Left colon (tissue), 2 donors: ENCODE measurements around the gene GPR84. TPM values are rescaled to one million over a fixed set of nuclear protein-coding genes. Genes with fewer than 3 reads are reported as not detected.
A peak's percentile ranks its signal among the peaks of the same experiment; 100 is the strongest.

Experiments
- ATAC-seq: fragments of 200-7000 bp; cut with Tn5 transposase; one replicate; pipeline ENCODE4 v1.9.1; 2020; ENCODE audit warnings: mild to moderate bottlenecking, moderate library complexity
- DNase-seq, 2 donors: peaks; one replicate each; pipeline ENCODE4 v3.0.0-alpha.2; 2020
- intact Hi-C, 2 donors: fragments of 100-400 bp; cut with DNase I in 1 of 2; cut with micrococcal nuclease in 1 of 2; formaldehyde crosslinking; loops; one replicate each; pipeline versions ENCODE4 v1.11.2 to v1.14.0; 2022; cut with DNase I, micrococcal nuclease
- total RNA-seq, 2 donors: library from RNA; stranded (reverse); fragmentation: NEBNext Ultra II Directional; extraction: Animal tissue kit (Norgen Biotek cat#: 25700); gene quantifications; one replicate each; pipeline ENCODE4 v1.2.1, GENCODE V29; 2021
- donor health status: DM: no; HTN: no; CAD: no.
- donor health status: DM: yes; HTN: yes; CAD: no.

GPR84 gene
- total RNA-seq, 2 donors from 2014 or later = 0.50 TPM; not detected in 1

DNA sequence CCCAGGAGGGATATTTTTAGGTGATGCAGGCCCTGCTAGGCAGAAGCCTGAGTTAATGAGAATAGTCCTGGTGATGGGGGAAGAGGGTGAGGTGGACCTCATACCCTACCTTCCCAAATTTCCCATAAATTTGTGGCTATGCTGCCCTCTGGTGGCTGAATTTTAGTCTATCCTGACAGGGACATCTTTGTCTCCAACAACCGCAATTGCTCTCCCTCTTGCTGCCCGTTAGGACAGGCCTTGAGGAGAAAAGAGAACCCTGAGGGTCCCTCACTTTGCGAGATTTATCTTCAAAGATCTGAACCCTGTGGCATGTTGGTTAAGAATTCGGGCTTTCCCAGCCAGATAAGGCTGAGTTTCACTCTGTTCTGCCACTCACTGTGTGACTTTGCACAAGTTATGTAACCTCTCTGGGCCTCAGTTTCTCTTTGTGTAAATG, 30.0 kb upstream of the GPR84 start:
- intact Hi-C loops = no loop called here
- DNase-seq (peak in 1 of 2 donors; percentile 58), ATAC-seq (peak; percentile 43)

DNA sequence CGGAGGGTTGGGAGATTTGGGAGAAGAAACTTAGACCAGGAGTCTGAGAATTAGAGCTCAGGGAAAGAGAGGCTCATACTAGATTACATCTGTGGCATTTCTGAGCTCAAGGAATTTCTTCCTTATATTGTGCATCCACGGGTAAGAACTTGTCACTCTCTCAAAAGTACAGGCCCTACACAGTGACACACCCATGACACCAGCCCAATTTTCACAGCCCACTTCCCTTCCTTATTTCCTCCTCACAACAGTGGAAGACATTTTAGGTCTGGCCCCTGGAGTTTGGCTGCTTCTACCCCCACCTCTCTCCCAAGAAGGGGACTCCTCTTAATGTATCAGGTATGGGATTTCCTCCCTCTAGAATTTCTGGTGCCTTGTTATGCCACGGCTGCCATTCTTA, 29.5 kb upstream of the GPR84 start:
- DNase-seq = no peak
- intact Hi-C loops = no loop called here
- no peak for ATAC-seq

DNA sequence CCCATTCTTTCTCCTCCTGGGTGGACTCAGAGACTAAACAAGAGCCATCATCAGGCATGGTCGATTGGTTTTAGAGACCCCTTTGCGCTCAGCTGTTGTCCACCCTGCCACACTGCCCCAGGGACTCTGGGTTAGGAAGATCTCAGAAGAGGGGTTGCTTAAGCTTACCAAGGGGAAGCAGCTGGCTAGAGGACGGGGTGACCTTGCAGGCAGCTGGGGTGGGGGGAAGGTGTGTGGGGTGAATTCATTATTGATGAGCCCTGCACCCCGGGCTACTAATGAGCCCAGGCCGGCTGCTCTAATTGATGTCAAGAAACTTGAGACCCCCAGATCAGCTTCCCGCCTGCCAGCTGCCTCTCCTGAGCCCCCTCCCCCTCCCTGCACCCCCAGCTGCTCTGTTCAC, 28.9 kb upstream of the GPR84 start:
- no peak for DNase-seq
- intact Hi-C loops = no loop called here

DNA sequence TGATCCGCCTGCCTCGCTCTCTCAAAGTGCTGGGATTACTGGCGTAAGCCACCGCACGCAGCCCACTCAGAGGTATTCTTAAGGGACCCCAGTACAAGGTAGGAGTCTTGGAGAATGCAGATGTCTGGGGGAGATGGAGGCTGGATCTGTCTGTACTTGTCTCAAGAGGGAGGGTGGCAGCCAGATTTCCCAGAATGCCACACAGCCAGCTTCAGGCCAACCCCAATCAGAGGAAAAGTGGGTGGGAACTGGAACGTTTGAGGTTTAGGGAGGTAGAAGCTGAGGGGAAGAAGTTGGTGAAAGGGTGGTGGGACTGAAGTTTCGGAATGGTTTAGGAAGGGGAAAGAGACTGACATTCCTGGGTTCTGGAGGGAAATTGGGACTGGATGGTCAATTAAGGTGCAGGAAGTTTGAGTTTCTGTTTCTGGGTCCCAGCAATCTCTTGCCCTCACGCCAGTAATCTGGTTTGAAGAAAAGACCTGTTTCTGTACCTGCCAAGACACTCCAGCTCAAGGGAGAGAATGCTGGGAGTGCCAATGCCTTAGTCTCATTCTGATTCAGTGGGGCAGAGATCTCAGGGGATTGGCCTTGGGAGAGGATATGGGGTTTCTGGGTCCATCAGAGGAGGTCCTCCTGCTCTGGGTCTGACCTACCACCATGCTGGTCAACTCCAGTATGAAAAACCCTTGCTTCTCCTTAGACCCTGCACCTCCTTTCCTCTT, 28.4 kb upstream of the GPR84 start:
- DNase-seq = no peak
- no peak for ATAC-seq
- intact Hi-C loops = no loop called here

More for the DNA sequence above, 28.9 kb upstream of the GPR84 start:
- no peak for ATAC-seq

DNA sequence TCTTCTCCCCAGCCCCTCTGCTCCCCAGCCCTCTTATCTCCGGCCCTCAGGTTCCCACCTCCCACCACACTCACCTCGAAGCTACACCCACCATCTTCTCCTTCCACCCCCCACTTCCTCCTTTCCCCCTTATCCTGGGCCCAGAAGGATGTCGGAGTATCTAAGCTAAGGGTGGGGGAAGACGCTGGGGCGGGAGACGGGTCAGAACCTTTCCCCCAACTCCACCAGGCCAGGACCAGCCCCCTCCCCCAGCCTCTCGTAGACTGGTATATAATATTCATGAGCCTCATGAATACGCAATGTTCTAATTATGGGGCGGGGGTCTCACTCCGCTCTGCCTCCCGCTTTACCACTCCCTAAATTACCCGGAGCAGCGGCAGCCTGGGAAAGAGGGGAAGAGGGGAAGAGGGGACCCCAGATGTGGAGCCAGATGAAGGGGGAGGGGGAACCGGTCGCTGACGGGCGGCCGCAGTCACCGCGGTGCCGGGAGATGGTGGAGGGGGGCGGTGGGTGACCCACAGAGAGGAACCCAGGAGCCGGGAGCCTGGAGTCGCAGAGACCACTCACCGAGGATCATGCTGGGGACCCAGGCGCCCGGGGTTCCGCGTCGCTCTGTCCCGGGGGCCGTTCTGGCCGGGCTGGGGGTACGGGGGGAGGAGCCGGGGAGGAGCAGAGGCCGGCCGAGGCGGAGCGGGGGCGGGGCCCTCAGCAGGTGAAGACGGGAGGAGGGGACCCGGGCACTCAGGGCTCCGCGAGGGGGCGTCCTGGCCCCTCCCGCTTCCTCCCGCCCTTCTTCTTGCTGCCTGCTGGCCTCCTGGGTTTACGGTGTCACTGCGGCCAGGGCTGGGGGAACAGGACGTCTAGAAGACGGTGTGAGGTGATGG, 26.6 kb upstream of the GPR84 start:
- DNase-seq (peak in 1 of 2 donors; percentile 64), ATAC-seq (peak; percentile 48)
- intact Hi-C loops = no loop called here

DNA sequence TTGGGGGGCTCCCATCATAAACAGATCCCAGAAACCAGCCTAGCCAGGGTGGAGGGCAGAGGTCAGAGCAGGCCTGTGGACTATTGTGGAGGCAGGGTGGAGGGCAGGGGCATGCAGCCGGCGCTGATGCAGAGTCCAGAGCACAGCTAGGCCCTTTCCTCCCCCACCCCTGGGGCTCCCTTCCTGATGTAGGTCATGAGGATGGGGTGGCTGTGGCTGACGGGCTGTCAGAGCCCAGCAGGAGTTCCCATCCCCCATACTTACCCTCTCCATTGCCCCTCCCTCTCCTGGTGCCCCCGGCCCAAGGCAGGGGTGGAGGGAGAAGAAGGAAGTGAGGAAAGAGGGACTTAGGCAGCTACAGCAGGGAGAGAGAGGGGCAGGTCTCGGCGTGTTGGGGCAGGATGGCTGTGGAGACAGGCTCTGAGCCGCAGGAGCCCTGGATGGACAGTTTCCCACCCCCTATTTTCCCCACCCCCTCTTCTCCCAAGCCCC, 25.9 kb upstream of the GPR84 start:
- intact Hi-C loops = no loop called here
- no peak for ATAC-seq
- DNase-seq = no peak

DNA sequence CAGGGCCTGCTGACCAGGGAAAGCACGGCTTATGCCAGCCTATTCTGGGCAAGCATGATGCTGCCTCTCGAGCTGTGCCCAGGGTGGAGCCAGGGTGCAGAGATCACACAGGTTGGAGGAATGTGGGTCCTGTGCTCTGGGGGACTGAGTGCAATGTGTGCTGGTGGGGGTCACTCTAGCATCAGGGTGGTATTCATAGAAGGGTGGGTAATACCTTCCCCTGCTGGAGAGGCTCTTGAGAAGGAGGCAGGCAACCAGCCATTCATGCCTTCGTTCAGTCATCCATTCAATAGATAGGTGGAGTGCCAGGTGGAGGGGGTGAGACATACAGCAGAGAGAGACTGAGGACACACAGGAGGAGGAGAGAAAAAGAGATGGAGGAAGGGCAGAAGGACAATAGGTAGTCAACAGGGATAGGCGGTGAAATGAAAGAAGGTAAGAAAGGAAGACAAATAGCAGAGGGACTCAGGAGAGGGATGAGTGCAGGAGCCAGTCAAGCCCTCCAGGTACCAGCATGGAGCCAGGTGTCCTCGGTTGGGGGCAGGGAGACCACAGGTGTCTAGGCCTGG, 25.4 kb upstream of the GPR84 start:
- intact Hi-C loops = no loop called here
- ATAC-seq (no peak), DNase-seq (no peak)

DNA sequence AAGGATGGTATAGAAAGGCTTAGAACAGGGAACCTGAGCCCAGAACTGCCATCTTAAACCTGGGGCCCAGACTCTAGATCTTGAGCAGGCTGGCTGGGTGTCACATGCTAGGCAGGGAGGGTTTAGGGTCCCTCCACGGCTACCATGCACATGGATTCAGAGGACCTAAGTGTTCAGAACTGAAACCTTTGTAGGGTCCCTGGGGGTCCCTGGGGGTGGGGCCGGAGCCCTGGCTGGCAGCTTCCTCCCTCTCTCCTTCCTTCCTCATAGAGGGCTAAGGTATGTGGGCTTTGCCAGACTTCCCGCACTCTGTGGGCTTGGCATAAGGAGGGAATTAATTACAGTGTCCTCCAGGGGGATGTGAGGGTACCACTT, 24.8 kb upstream of the GPR84 start:
- intact Hi-C loops = no loop called here
- ATAC-seq = no peak

DNA sequence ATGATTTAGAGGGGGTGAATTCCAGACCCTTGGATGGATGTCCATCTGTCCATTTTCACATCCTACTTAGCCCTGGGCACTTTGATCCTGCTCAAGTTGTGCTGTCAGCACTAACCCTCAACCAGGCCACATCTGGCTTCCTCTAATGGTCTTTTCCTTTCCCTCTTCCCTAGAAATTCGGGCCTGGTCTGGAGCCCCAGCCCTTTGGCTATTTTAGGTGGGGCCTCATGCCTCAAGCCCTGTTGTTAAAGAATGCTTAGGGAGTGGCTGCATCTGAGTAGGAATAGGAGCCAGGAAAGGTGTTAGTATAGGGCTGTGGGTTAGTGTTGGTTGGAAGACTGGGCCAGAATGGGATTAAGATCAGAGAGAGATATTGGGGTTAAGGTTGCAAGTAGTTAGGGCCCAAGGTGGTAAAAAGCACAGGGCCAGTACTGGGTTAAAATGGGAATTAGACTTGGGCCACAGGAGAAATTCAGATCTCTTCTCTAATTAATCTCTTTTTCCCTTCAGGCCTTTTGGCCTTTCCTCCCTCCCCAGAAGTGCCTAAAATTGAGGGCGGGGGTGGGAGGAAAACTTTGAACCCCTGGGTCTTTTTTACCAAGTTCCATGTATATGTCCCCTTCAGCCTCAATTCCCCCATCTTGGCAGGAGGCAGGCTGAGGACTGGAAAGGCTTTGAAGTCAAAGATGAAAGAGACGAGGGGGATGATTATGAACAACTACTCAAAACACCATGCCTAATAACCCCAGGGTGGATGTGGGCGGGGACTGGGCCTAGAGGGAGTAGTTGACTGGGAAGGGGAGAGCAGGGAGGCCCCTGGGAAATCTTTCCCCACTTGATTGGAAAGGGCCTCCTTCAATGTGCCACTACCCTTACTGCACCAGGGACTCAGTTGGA, 24.2 kb upstream of the GPR84 start:
- ATAC-seq = peak; percentile 3
- no peak for DNase-seq
- intact Hi-C loops = no loop called here

More for the DNA sequence above, 24.8 kb upstream of the GPR84 start:
- no peak for DNase-seq

DNA sequence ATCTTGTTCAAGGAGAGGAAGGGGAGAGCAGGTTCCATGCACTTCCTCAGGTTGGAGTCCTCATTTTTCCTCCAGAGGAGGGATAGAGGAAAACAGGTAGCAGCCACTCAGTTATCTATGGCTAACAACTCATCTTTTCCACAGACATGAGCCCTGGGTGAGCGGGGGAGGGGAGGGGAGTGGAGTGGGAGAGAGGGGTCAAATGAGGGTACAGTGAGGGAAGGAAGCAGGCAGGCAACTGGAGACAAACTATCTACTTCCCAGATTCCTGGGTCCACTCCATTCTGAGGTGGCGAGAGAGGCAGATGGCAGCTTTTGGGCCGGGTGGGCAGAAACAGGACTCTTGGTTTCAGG, 22.8 kb upstream of the GPR84 start:
- DNase-seq (no peak), ATAC-seq (no peak)
- intact Hi-C loops = no loop called here

DNA sequence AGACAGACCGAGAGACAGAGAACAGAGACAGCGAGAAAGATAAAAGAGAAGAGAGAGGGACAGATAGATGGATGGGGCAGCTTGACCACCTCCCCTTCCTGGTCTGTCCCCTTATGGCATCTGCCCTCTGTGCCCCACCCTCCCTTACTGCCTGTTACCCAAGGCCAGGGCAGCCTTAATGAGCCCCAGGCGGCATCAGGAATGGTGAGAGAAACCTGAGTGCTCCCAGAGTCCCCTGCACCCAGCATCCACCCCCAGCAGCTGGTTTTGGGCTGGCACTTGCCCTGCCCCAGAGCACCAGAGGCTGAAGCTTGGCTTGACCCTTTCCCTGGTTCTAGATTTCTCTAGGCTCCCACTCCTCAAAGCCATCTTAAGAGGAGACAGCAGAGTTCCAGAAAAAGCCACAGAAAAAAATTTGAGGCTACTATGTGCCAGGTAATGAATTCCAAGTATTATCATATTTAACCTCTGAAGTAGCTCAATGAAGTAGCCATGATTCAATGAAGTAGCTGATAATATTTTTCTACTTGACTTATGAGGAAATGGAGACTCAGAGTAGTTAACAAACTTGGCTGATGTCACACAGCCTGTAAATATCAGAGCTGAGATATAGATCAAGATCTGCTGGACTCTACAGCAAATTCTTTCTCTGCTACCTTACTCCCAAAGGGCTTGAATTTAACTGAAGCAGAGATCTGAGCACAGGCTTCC, 22.3 kb upstream of the GPR84 start:
- intact Hi-C loops = no loop called here
- DNase-seq = no peak

DNA sequence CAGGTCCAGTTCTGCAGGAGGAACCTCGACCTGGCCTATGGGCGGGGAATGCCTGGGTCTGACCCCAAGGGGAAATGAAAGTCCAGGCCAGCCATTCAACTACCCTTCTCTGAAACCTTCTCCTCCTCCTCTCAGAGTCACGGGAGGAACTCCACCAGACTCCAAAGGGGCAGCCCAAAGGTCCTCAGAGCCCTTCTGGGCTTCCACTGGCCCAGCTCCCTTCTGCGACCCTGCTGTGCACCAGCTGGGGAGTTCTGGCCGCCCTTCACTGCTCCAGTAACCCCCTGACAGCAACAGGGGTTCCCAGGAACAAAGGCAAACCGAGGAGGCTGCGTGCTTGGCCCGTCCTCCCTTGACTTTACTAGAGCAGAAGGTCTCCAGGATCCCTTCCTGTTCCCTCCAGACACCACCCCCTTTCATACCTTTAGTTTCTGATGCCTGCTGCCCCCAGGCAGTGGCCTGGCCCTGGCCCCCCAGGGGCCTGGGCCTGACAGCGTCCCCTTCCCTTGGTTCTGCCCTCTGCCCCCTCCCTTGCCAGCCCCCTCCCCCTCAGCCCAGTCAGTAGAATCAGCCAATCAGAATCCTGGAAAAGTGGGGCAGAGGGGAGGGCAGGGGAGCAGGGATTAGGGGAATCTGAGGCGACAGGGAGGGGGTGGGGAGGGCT, 21.1 kb upstream of the GPR84 start:
- intact Hi-C loops = no loop called here
- DNase-seq (no peak), ATAC-seq (no peak)

More for the DNA sequence above, 22.3 kb upstream of the GPR84 start:
- no peak for ATAC-seq

DNA sequence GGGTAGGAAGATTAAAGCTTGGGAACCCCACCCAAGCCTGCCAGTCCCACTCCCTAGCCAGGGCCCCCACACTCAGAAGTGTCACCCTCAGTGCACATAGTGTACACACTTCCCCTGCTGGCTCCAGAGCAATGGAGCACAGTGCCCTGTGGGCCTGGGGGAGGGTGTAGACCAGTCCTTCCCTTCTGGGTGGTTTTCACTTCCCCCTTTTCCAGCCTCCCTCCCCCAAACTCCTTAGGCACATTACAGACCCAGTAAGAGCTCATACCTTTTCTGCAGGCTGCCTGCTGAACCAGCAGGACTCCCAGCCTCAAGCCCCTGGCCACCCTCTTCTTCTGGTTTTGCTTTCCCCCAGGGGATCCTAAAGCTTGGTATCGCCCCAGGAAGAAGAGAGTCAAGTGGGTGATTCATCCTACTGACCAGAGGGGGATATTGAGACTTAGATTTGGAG, 20.3 kb upstream of the GPR84 start, which contains the start of gene ZNF385A:
Gene ZNF385A, minus strand, starts transcription at position 143 of the 451 bp plus-strand sequence. CDS start 219 bp downstream, outside the sequence.
- intact Hi-C loops = no loop called here
- DNase-seq = no peak
- no peak for ATAC-seq

DNA sequence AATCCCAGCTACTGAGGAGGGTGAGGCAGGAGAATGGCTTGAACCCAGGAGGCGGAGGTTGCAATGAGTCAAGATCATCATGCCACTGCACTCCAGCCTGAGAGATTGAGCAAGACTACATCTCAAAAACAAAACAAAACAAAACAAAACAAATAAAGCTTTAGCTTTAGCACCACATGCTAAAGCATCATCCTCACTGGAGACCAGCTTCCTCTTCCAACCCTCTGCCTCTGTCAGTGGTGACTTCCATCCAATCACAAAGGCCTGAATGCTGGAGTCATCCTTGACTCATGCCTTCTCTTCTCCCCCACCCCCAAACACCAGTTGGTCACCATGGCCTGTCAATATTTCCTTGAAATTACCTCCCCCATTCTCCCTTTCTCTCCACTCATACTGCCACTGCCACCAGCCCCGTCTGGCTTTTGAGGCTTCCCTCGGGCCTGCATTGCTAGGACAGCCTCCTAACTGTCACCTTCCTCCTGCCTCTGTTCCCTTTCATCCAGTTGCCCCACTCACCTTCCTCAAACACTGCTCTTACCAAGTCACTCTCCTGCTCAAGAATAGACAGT, 18.8 kb upstream of the GPR84 start:
- ATAC-seq (no peak), DNase-seq (no peak)
- intact Hi-C loops = no loop called here

DNA sequence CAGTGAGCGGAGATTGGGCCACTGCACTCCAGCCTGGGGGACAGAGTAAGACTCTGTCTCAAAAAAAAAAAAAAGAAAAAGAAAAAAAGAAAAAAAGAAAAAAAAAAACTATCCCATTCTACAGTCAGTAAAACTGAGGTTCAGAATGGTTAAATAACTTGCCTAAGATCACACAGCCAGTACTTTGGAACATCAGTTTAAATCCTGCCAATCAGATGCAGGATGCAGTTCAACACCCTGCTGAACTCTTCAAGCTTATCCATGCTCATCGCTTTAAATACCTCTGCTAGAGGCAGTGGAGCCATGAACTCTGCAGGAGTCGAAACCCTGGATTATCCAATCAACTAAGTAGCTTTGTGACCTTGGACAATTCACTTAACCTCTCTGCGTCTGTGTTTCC, 16.9 kb upstream of the GPR84 start:
- ATAC-seq (no peak), DNase-seq (no peak)
- intact Hi-C loops = no loop called here

DNA sequence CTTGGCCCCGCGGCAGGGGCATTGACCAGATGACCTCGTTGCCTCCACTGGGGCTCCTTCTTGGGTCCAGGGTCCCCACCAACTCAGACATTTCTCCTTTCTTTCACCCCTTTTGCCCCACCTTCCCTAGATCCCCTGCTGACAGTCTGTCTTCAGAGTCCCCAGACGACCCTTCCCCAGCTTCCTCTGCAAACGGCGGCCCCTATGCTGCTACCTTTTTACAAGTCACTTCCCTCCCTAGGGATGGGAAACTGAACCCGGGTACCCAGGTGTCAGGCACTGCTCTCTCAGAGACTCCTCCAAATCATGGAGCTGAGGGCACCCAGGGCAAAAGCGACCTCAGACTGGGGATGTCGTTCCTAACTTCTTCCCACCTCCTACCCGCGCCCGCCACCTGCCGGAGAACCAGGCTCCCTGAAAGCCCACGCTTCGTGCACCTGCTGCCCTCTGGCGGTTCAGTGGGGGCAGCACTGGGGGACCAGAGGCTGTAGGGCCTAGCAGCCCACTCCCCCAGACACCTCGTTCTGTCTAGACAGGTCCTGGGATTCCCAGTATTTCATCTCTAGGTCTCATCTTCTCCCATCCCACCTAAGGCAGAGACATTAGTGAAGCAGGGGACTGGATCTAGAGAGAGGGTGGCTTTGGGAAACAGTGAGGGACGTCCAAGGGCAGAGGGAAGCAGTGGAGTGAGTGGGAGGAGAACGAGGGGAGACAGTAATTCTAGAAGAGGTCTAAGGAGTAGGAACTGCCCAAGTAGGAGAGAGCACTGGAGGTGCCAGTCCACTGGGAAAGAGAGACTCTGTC, 15.3 kb upstream of the GPR84 start:
- ATAC-seq (peak; percentile 87), DNase-seq (peak; percentile 89 to 95)
- intact Hi-C loops = no loop called here
